ENCODE measurements around the gene PRICKLE4.

PRICKLE4 gene

GRCh38 chr6:41822021-41822420, 41.4 kb downstream of the PRICKLE4 start:
- no peak for ATAC-seq
- no peak for TF ChIP-seq CSRNP3 (CRISPR knock-in tag; IDR thresholded peaks at IDR 0.05)
- no peak for TF ChIP-seq ZNF8 (CRISPR knock-in tag; IDR thresholded peaks at IDR 0.05)
- TF ChIP-seq PATZ1 (CRISPR knock-in tag; IDR thresholded peaks at IDR 0.05; ENCODE audit: borderline replicate concordance), result no peak
- no peak for TF ChIP-seq ZC3H10 (CRISPR knock-in tag; IDR thresholded peaks at IDR 0.05)
- no peak for TF ChIP-seq TOX (CRISPR knock-in tag; IDR thresholded peaks at IDR 0.05; ENCODE audit: borderline replicate concordance)
- no peak for TF ChIP-seq TSHZ2 (CRISPR knock-in tag; IDR thresholded peaks at IDR 0.05)
- TF ChIP-seq BACH2 (CRISPR knock-in tag; IDR thresholded peaks at IDR 0.05; ENCODE audit: borderline replicate concordance), result no peak
- TF ChIP-seq CREB5 (CRISPR knock-in tag; IDR thresholded peaks at IDR 0.05; ENCODE audit: low read depth), result no peak
- no peak for TF ChIP-seq ZFP30 (CRISPR knock-in tag; IDR thresholded peaks at IDR 0.05)
- no peak for TF ChIP-seq ESRRG (CRISPR knock-in tag; IDR thresholded peaks at IDR 0.05)
- no peak for TF ChIP-seq ZFP3 (CRISPR knock-in tag; IDR thresholded peaks at IDR 0.05)
- TF ChIP-seq ARNTL (CRISPR knock-in tag; IDR thresholded peaks at IDR 0.05; ENCODE audit: borderline replicate concordance, low read depth), result no peak
- TF ChIP-seq ZNF565 (CRISPR knock-in tag; conservative IDR thresholded peaks at IDR 0.05; ENCODE audit: low read depth), result no peak
- TF ChIP-seq TCF4 (CRISPR knock-in tag; IDR thresholded peaks at IDR 0.05; ENCODE audit: borderline replicate concordance), result no peak
- TF ChIP-seq GLIS3 (CRISPR knock-in tag; IDR thresholded peaks at IDR 0.05), result no peak
- no peak for TF ChIP-seq ISL1 (CRISPR knock-in tag; IDR thresholded peaks at IDR 0.05)
- TF ChIP-seq RARB (CRISPR knock-in tag; IDR thresholded peaks at IDR 0.05), result no peak
- TF ChIP-seq PPARA (CRISPR knock-in tag; IDR thresholded peaks at IDR 0.05; ENCODE audit: borderline replicate concordance), result no peak
- no peak for TF ChIP-seq SNAI2 (CRISPR knock-in tag; IDR thresholded peaks at IDR 0.05)

- TF ChIP-seq SNAI2 (CRISPR knock-in tag; IDR thresholded peaks at IDR 0.05) (no peak), CREB5 (CRISPR knock-in tag; IDR thresholded peaks at IDR 0.05; ENCODE audit: low read depth) (no peak), ZNF70 (CRISPR knock-in tag; IDR thresholded peaks at IDR 0.05) (no peak), ESRRG (CRISPR knock-in tag; IDR thresholded peaks at IDR 0.05) (no peak), GLIS3 (CRISPR knock-in tag; IDR thresholded peaks at IDR 0.05) (no peak), RARB (CRISPR knock-in tag; IDR thresholded peaks at IDR 0.05) (no peak), PATZ1 (CRISPR knock-in tag; IDR thresholded peaks at IDR 0.05; ENCODE audit: borderline replicate concordance) (no peak), TOX (CRISPR knock-in tag; IDR thresholded peaks at IDR 0.05; ENCODE audit: borderline replicate concordance) (no peak), ISL1 (CRISPR knock-in tag; IDR thresholded peaks at IDR 0.05) (no peak), CSDC2 (CRISPR knock-in tag; IDR thresholded peaks at IDR 0.05) (no peak), BACH2 (CRISPR knock-in tag; IDR thresholded peaks at IDR 0.05; ENCODE audit: borderline replicate concordance) (no peak), ZNF565 (CRISPR knock-in tag; conservative IDR thresholded peaks at IDR 0.05; ENCODE audit: low read depth) (no peak), ARNTL (CRISPR knock-in tag; IDR thresholded peaks at IDR 0.05; ENCODE audit: borderline replicate concordance, low read depth) (no peak), ZNF8 (CRISPR knock-in tag; IDR thresholded peaks at IDR 0.05) (no peak), ZFP3 (CRISPR knock-in tag; IDR thresholded peaks at IDR 0.05) (no peak), ZFP30 (CRISPR knock-in tag; IDR thresholded peaks at IDR 0.05) (no peak)
- no peak for ATAC-seq
Observed at GRCh38 chr6:41823178-41823577, 42.6 kb downstream of the PRICKLE4 start.
